Tibial nerve (tissue), 4 donors: ENCODE data around the gene VSIG8. TPM values are rescaled to one million over a fixed set of nuclear protein-coding genes. Genes with fewer than 3 reads are reported as not detected.
A peak's percentile ranks its signal among the peaks of the same experiment; 100 is the strongest.

Experiments used
- DNase-seq, 2 donors: peaks; one replicate each; pipeline ENCODE4 v3.0.0-alpha.2; 2019; ENCODE audit warnings: low spot score in 2 of 2
- H3K27ac ChIP-seq, 4 donors: fragments of 200-600 bp; sonication (generic) in 3 of 4; one replicate each; pipeline ENCODE4 v1.5.1; 2017 to 2019; ENCODE audit warnings: mild to moderate bottlenecking in 1 of 4
- H3K27me3 ChIP-seq, 2 donors: fragments of 200-600 bp; sonication (generic) in 1 of 2; one replicate each; pipeline versions ENCODE4 v1.5.1 to v1.6.0; 2017 to 2019
- H3K36me3 ChIP-seq, 3 donors: fragments of 200-600 bp; sonication (generic); one replicate each; pipeline ENCODE4 v1.5.1; 2018 to 2019
- H3K4me1 ChIP-seq, 4 donors: fragments of 200-600 bp; sonication (generic) in 3 of 4; one replicate each; pipeline ENCODE4 v1.5.1; 2017 to 2019
- H3K4me3 ChIP-seq, 4 donors: fragments of 200-600 bp; sonication (generic) in 3 of 4; one replicate each; pipeline ENCODE4 v1.5.1; 2017 to 2019; ENCODE audit warnings: mild to moderate bottlenecking in 1 of 4, moderate library complexity in 1 of 4
- H3K9me3 ChIP-seq, 4 donors: fragments of 200-600 bp; sonication (generic) in 3 of 4; one replicate each; pipeline ENCODE4 v1.5.1; 2017 to 2019
- CTCF ChIP-seq, 5 experiments: fragments of 200-600 bp in 3 of 5; fragments of 450-650 bp in 2 of 5; sonication (generic) in 3 of 5; IDR thresholded peaks; one replicate each; pipeline ENCODE4 v1.5.1; 2016 to 2019; ENCODE audit warnings: antibody characterized with exemption in 5 of 5, mild to moderate bottlenecking in 3 of 5, moderate library complexity in 2 of 5
- EP300 ChIP-seq, 2 donors: sonication (generic); formaldehyde crosslinking; IDR thresholded peaks; one replicate each; pipeline ENCODE4 v1.6.1; 2017; ENCODE audit warnings: antibody characterized with exemption in 2 of 2, mild to moderate bottlenecking in 1 of 2
- POLR2A ChIP-seq, 2 donors: fragments of 450-650 bp; IDR thresholded peaks; one replicate each; pipeline ENCODE4 v1.6.1; 2017; ENCODE audit warnings: antibody characterized with exemption in 2 of 2, mild to moderate bottlenecking in 2 of 2, moderate library complexity in 2 of 2
- WGBS, 2 donors: methylation state at CpG; one replicate each; pipeline ENCODE4 v1.1.5; 2018; 5-methylcytosine and 5-hydroxymethylcytosine counted together
- total RNA-seq, 4 donors: library from RNA; depleted of rRNA; stranded (reverse); fragments of >200 nt; gene quantifications; one replicate each; pipeline ENCODE4 v1.1.0, GENCODE V29; 2016

VSIG8 gene
- total RNA-seq, 4 donors from 2014 or later: 0.20 TPM; not detected in 3

GRCh38 chr1:159897962-159898361, 35.5 kb upstream of the VSIG8 start:
- Histone ChIP-seq H3K9me3 (no peaks in the 10 kb centered on the region), H3K4me3 (no peak overlapping the region), H3K4me1 (peaks cover 0 to 22% (median 4%) of the 10 kb centered on the region in 4 donors), H3K27me3 (no peaks in the 10 kb centered on the region), H3K27ac (no peak overlapping the region), H3K36me3 (no peaks in the 10 kb centered on the region)
- DNase-seq: no peak
- WGBS, 2 donors: 92 to 93% methylated on average over 3 of the region's 3 CpGs
- no peak for TF ChIP-seq POLR2A (IDR thresholded peaks at IDR 0.05)
- TF ChIP-seq EP300 (IDR thresholded peaks at IDR 0.05): no peak
- TF ChIP-seq CTCF (IDR thresholded peaks at IDR 0.05): no peak

- H3K27ac ChIP-seq: no peak overlapping the region
- no peak for DNase-seq
- H3K27me3 ChIP-seq: no peaks in the 10 kb centered on the region
- TF ChIP-seq CTCF (IDR thresholded peaks at IDR 0.05) (no peak), EP300 (IDR thresholded peaks at IDR 0.05) (no peak), POLR2A (IDR thresholded peaks at IDR 0.05) (no peak)
- no peaks in the 10 kb centered on the region for H3K36me3 ChIP-seq
- no peaks in the 10 kb centered on the region for H3K9me3 ChIP-seq
- no peak overlapping the region for H3K4me3 ChIP-seq
- H3K4me1 ChIP-seq: peaks cover 0 to 24% (median 4%) of the 10 kb centered on the region in 4 donors
- 70% methylated on average over 3 of the region's 3 CpGs for WGBS, 2 donors
These were observed 34.1 kb upstream of the VSIG8 start for GRCh38 chr1:159896546-159896930.

- H3K4me1 ChIP-seq: peaks cover 0 to 30% (median 4%) of the 10 kb centered on the region in 4 donors
- H3K36me3 ChIP-seq: no peaks in the 10 kb centered on the region
- no peak overlapping the region for H3K27ac ChIP-seq
- no peak overlapping the region for H3K4me3 ChIP-seq
- DNase-seq: no peak
- H3K27me3 ChIP-seq: no peaks in the 10 kb centered on the region
- 50 to 56% methylated on average over 6 of the region's 6 CpGs for whole genome bisulfite sequencing, 2 donors
- TF ChIP-seq CTCF (IDR thresholded peaks at IDR 0.05) (no peak), EP300 (IDR thresholded peaks at IDR 0.05) (peak in 1 of 2 donors; percentile 29), POLR2A (IDR thresholded peaks at IDR 0.05) (no peak)
- no peaks in the 10 kb centered on the region for H3K9me3 ChIP-seq
These were observed 33.5 kb upstream of the VSIG8 start for GRCh38 chr1:159895836-159896545.

GRCh38 chr1:159895286-159895685, 32.8 kb upstream of the VSIG8 start:
- WGBS, 2 donors: 63 to 67% methylated on average over 3 of the region's 3 CpGs
- Histone ChIP-seq H3K36me3 (no peaks in the 10 kb centered on the region), H3K27me3 (no peaks in the 10 kb centered on the region), H3K27ac (no peak overlapping the region), H3K4me1 (peaks cover 0 to 30% (median 4%) of the 10 kb centered on the region in 4 donors), H3K9me3 (no peaks in the 10 kb centered on the region), H3K4me3 (no peak overlapping the region)
- TF ChIP-seq EP300 (IDR thresholded peaks at IDR 0.05): no peak
- TF ChIP-seq POLR2A (IDR thresholded peaks at IDR 0.05): no peak
- no peak for TF ChIP-seq CTCF (IDR thresholded peaks at IDR 0.05)
- no peak for DNase-seq

- no peak for TF ChIP-seq POLR2A (IDR thresholded peaks at IDR 0.05)
- TF ChIP-seq EP300 (IDR thresholded peaks at IDR 0.05): no peak
- TF ChIP-seq CTCF (IDR thresholded peaks at IDR 0.05): no peak
- H3K27ac ChIP-seq: no peak overlapping the region
- no peaks in the 10 kb centered on the region for H3K36me3 ChIP-seq
- 81 to 83% methylated on average over 5 of the region's 5 CpGs for WGBS, 2 donors
- H3K4me1 ChIP-seq: peaks cover 0 to 37% (median 12%) of the 10 kb centered on the region in 4 donors
- no peak overlapping the region for H3K4me3 ChIP-seq
- no peaks in the 10 kb centered on the region for H3K27me3 ChIP-seq
- no peak for DNase-seq
- H3K9me3 ChIP-seq: no peaks in the 10 kb centered on the region
These were observed 30.5 kb upstream of the VSIG8 start for GRCh38 chr1:159892944-159893343.
